Pancreas (tissue), 10 donors: ENCODE measurements around the gene ZMIZ2. TPM values are rescaled to one million over a fixed set of nuclear protein-coding genes. Genes with fewer than 3 reads are reported as not detected.
"Not testable (repeated sequence)": the region's sequence is repeated elsewhere in the genome, so short reads cannot be mapped to it uniquely, and the experiment has no call there.

Experiments used
- ATAC-seq, 4 donors: fragments of 200-7000 bp; cut with Tn5 transposase; one replicate each; pipeline versions ENCODE4 v1.8.0 to v1.9.1; 2020; ENCODE audit warnings: mild to moderate bottlenecking in 4 of 4, moderate library complexity in 4 of 4
- DNase-seq, 6 donors: peaks; one replicate each; pipeline ENCODE4 v3.0.0-alpha.2; 2020
- FAIRE-seq: peaks from 2 replicates; lab custom pipeline; 2012; peaks lifted over from hg19 to GRCh38; lab: Jason Lieb, UNC
- H3K27ac ChIP-seq, 4 donors: fragments of 200-600 bp; sonication (generic); 1 replicate in 3 of 4; 2 replicates in 1 of 4; pipeline versions ENCODE4 v1.5.0 to v1.8.0; 2020
- H3K27me3 ChIP-seq, 4 donors: fragments of 200-600 bp; one replicate each; pipeline ENCODE4 v1.8.0; 2021
- H3K36me3 ChIP-seq, 3 donors: fragments of 200-600 bp; sonication (generic) in 1 of 3; one replicate each; pipeline versions ENCODE4 v1.5.0 to v1.8.0; 2020 to 2021
- H3K4me1 ChIP-seq, 3 donors: fragments of 200-600 bp; one replicate each; pipeline ENCODE4 v1.8.0; 2021
- H3K4me3 ChIP-seq, 4 donors: fragments of 200-600 bp; sonication (generic) in 2 of 4; one replicate each; pipeline versions ENCODE4 v1.5.0 to v1.8.0; 2020 to 2021
- H3K9me3 ChIP-seq, 4 donors: fragments of 200-600 bp; one replicate each; pipeline ENCODE4 v1.8.0; 2021
- CTCF ChIP-seq, 4 donors: fragments of 200-600 bp; sonication (generic) in 3 of 4; IDR thresholded peaks; one replicate each; pipeline versions ENCODE4 v1.5.0 to v1.8.0; 2021; ENCODE audit warnings: antibody characterized with exemption in 4 of 4
- WGBS, 2 donors: extraction: QIAGEN DNeasy Blood & Tissue Kit; methylation state at CpG; one replicate each; pipeline ENCODE4 v1.1.7; 2013; 5-methylcytosine and 5-hydroxymethylcytosine counted together
- intact Hi-C, 3 donors: fragments of 100-400 bp; cut with DNase I; formaldehyde crosslinking; loops; one replicate each; pipeline versions ENCODE4 v1.11.1 to v1.14.2; 2022
- polyA plus RNA-seq, 2 donors: library from polyadenylated mRNA; stranded (reverse); fragments of 200-250 nt; gene quantifications; one replicate each; pipeline ENCODE4 v1.2.3, GENCODE V29; 2013
- total RNA-seq, 6 donors: library from RNA; stranded (reverse); fragmentation: NEBNext Ultra II Directional in 4 of 6; extraction: Animal tissue kit (Norgen Biotek cat#: 25700) in 4 of 6; gene quantifications; one replicate each; pipeline versions ENCODE4 v1.2.1 to v1.2.4, GENCODE V29; 2021 to 2023
- donor health status: healthy with polysubstance abuse.
- donor health status: DM: no; HTN: no; CAD: no; lungs with moderate emphysema.
- donor health status: DM: no; HTN: no; CAD: no.
- donor health status: control.
- donor health status: control.
- donor health status: Bipolar disorder and iron deficiency.
- donor health status: DM: yes; HTN: yes; CAD: no.
- donor health status: DM: no; HTN: no; CAD: no.
- donor health status: DM: no; HTN: no; CAD: no.
- donor health status: DM: yes; HTN: yes; CAD: no.

The ZMIZ2 gene
- total and polyA plus RNA-seq, 8 donors, result 38.4 to 199 (median 58.1) TPM

GRCh38 chr7:44771358-44771757 is 22.7 kb downstream of the ZMIZ2 start:
- Histone ChIP-seq H3K4me3 (no peak overlapping the region), H3K9me3 (no peaks in the 10 kb centered on the region), H3K27me3 (no peaks in the 10 kb centered on the region), H3K4me1 (peaks cover 10 to 36% (median 12%) of the 10 kb centered on the region in 3 donors), H3K27ac (no peak overlapping the region), H3K36me3 (peaks cover 0 to 9% (median under 1%) of the 10 kb centered on the region in 3 donors)
- TF ChIP-seq CTCF (IDR thresholded peaks at IDR 0.05), result no peak
- DNase-seq (no peak), ATAC-seq (no peak), FAIRE-seq (no peak)
- intact Hi-C loops, result no loop called here
- 67 to 90% methylated on average over 3 of the region's 3 CpGs for WGBS, 2 donors

GRCh38 chr7:44772440-44772839 is 23.8 kb downstream of the ZMIZ2 start:
- TF ChIP-seq CTCF (IDR thresholded peaks at IDR 0.05), result no peak
- 67 to 69% methylated on average over 6 of the region's 6 CpGs for WGBS, 2 donors
- no peak overlapping the region for H3K4me3 ChIP-seq
- no peak for DNase-seq
- no peak for FAIRE-seq
- no peak overlapping the region for H3K27ac ChIP-seq
- H3K9me3 ChIP-seq, result no peaks in the 10 kb centered on the region
- H3K4me1 ChIP-seq, result peaks cover 5 to 31% (median 12%) of the 10 kb centered on the region in 3 donors
- no peak for ATAC-seq
- intact Hi-C loops, result no loop called here
- no peaks in the 10 kb centered on the region for H3K36me3 ChIP-seq
- H3K27me3 ChIP-seq, result no peaks in the 10 kb centered on the region

- H3K27me3 ChIP-seq, result no peaks in the 10 kb centered on the region
- no peaks in the 10 kb centered on the region for H3K36me3 ChIP-seq
- H3K9me3 ChIP-seq, result no peaks in the 10 kb centered on the region
- FAIRE-seq (no peak), ATAC-seq (no peak), DNase-seq (no peak)
- intact Hi-C loops, result no loop called here
- no peak overlapping the region for H3K27ac ChIP-seq
- H3K4me3 ChIP-seq, result no peak overlapping the region
- TF ChIP-seq CTCF (IDR thresholded peaks at IDR 0.05), result no peak
- 58 to 68% methylated on average over 10 of the region's 10 CpGs for WGBS, 2 donors
- H3K4me1 ChIP-seq, result peaks cover 1 to 27% (median 8%) of the 10 kb centered on the region in 3 donors
Measured at GRCh38 chr7:44772867-44773266, 24.2 kb downstream of the ZMIZ2 start.

- H3K27ac ChIP-seq, H3K36me3 ChIP-seq, H3K4me3 ChIP-seq, FAIRE-seq, H3K27me3 ChIP-seq, H3K9me3 ChIP-seq, ATAC-seq, intact Hi-C loops, DNase-seq: not testable (repeated sequence)
- 81 to 82% methylated on average over 3 of the region's 3 CpGs for WGBS, 2 donors
- H3K4me1 ChIP-seq, result peaks cover 0 to 12% (median 0%) of the 10 kb centered on the region in 3 donors
Measured at GRCh38 chr7:44774486-44774885, 25.8 kb downstream of the ZMIZ2 start.

GRCh38 chr7:44775383-44776107 is 26.9 kb downstream of the ZMIZ2 start:
- no peak for TF ChIP-seq CTCF (IDR thresholded peaks at IDR 0.05)
- Histone ChIP-seq H3K36me3 (no peaks in the 10 kb centered on the region), H3K27me3 (no peaks in the 10 kb centered on the region), H3K27ac (no peak overlapping the region), H3K9me3 (no peaks in the 10 kb centered on the region), H3K4me1 (peaks cover 0 to 1% (median 0%) of the 10 kb centered on the region in 3 donors), H3K4me3 (no peak overlapping the region)
- 78 to 83% methylated on average over 6 of the region's 6 CpGs for WGBS, 2 donors
- intact Hi-C loops, result no loop called here
- DNase-seq, result no peak
- FAIRE-seq, result no peak
- ATAC-seq, result no peak
